ENCODE results near the gene GRIN3B.
A peak's percentile ranks its signal among the peaks of the same experiment; 100 is the strongest.
"Not testable (repeated sequence)": the region's sequence is repeated elsewhere in the genome, so short reads cannot be mapped to it uniquely, and the experiment has no call there.

The GRIN3B gene

DNA sequence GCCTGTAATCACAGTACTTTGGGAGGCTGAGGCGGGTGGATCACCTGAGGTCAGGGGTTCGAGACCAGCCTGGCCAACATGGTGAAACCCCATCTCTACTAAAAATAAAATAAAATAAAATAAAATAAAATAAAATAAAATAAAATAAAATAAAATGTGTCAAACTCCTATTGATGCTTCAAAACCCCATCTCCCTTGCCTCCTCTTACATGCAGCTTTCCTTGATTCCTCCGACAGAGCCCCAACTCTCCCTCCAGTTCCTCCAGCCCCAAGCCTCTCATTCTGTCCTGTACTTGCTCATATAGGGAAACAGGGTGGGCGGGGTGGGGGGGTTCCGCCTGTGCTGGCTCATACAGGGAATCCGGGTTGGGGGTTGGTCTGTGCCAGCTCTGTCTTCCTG, 24.9 kb downstream of the GRIN3B start:
- DNase-seq: not testable (repeated sequence)

DNA sequence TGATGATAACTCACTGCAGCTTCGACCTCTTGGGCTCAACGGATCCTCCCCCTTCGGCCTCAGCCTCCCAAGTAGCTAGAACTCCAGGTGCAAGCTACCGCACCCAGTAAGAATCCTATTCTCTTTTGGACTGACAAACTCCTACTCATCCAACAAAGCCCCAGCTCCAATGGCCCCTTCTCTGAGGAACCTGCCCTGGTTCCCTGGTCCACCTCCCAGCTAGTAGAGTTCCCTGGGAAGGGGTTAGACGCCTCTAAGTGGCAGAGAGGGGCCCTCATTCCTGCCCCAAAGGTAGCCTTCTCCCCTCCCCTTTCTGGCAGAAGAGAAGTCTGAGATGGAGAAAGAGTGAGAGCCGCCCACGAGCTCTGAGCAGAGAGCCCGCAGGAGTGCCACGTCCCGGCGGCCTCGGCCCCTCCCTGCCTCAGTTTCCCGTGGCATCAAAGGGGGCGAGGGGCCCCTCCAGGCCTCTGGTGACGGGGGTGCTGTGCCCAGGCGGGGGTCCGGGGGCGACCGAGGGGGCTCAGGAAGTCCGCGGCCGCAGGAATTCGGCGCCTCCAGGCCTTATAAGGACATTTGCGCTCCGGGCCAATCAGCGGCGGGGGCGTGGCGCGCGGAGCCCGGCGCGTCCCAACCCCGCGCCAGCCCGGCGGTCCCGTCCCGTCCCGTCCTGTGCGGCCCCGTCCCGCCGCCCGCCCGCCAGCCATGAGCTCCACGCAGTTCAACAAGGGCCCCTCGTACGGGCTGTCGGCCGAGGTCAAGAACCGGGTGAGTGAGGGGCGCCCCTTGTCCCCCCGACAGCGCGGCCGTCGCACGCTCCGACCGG, 26.0 kb downstream of the GRIN3B start, which contains the start of gene CNN2:
Gene CNN2 (plus strand): TSS at position 649 of the 823 bp plus-strand sequence. CDS start 54 bp downstream, at position 703.
- no peak for DNase-seq

DNA sequence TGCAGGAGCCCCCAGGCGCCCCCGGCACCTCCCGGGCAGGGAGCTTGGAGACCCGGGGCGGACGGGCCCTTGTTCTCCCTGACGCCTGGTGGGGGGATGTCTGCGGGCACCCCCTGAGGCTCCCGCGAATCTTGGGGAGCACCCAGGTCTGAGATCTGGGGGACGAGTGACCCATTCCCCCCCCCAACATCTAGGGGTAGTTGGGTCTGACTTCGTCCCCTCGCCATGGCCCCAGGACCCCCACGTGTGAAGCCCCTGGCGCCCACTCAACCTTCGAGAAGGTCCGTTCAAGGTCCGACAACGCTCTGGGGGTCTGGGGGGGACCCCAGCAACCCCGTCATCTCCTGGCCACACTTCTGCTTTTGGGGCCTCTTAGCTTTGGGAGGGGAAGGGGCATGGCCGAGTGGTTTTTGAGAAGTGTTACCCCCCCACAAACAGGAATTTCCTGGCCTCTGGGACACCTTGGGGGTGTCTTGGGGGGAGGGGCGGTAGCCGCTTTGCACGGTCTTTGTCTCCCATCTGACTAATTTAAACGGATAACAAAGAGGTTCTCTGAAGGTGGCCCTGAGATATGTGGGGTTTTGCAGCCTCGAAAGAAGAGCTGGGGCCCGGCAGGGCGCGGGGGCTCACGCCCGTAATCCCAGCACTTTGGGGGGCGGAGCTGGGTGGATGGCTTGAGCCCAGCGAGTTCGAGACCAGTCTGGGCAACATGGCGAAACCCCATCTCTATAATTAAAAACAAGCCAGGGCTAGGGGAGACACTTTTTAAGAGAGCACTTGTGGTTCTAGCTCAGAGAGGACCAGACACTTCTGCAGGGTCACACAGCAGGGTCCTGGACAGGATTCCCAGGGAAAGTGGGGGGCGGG, 26.8 kb downstream of the GRIN3B start:
- DNase-seq: no peak

DNA sequence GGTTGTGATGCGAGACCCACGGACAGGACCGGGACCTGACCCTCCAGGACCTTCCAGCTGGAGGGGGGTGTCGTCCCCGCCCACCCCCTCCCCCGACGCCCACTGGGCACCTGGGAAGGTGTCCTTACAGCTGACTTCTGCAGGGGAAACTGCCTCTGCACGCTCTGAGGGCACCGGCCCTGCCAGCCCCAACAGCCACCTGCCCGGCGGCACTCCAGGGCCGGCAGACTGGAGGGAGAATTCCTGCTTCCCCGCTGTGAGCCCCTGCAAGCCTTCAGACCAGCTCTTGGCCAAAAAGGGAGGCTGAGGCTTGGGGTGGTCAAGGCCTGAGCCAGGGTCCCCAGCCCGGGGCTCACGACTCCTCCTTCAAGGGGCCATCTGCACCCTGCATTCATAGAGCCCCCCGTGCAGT, 27.4 kb downstream of the GRIN3B start:
- no peak for DNase-seq

GRCh38 chr19:1028062-1028926, 28.1 kb downstream of the GRIN3B start:
- DNase-seq: no peak

DNA sequence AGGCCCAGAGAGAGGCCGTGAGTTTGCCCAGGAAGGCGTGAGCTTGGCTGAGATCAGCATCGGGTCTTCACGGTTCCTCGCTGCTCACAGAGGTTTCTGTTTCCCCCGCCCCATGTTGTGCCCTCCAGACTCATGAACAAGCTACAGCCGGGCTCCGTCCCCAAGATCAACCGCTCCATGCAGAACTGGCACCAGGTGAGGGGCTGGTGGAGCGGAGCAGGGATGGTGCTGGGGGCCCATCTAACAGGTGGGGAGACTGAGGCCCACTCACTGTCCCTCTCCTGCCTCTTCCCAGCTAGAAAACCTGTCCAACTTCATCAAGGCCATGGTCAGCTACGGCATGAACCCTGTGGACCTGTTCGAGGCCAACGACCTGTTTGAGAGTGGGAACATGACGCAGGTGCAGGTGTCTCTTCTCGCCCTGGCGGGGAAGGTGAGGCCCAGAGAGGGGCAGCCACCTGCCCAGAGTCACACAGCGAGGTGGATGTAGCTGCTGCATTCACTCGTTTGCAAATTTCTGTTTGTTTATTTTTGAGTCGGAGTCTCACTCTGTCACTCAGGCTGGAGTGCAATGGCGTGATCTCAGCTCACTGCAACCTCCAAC, 32.1 kb downstream of the GRIN3B start:
- no peak for DNase-seq

DNA sequence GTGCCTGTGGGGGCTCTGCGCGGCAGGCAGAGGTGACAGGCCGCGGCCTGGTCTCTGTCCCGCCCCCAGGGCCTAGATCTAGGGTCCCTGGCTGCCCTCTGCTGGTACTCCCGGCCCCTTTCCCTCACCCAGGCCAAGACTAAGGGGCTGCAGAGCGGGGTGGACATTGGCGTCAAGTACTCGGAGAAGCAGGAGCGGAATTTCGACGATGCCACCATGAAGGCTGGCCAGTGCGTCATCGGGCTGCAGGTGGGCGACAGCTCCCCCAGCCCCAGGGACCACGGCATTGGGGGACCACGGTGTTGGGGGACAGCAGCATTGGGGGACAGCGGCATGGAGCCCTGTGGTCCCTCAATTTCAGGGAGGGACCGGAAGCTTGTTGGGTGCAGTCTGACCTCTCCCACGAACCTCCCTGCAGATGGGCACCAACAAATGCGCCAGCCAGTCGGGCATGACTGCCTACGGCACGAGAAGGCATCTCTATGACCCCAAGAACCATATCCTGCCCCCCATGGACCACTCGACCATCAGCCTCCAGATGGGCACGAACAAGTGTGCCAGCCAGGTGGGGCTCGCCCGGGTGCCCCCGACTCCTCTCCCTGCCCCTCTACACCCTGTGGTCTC, 35.9 kb downstream of the GRIN3B start:
- no peak for DNase-seq

- no peak for DNase-seq
Observed at GRCh38 chr19:1037621-1038064, 37.4 kb downstream of the GRIN3B start.

GRCh38 chr19:1038978-1039645, 38.9 kb downstream of the GRIN3B start:
- no peak for DNase-seq

- DNase-seq: peak; percentile 95
Observed at GRCh38 chr19:1039646-1040475, 39.6 kb downstream of the GRIN3B start, which contains the start of gene ABCA7. ABCA7 (plus strand) TSS chr19:1040107; CDS start chr19:1041362, 1,255 bp downstream.

- DNase-seq: peak; percentile 91
Observed at GRCh38 chr19:1040476-1041271, 40.5 kb downstream of the GRIN3B start.

- DNase-seq: no peak
Observed at GRCh38 chr19:1041272-1041834, 41.1 kb downstream of the GRIN3B start.

DNA sequence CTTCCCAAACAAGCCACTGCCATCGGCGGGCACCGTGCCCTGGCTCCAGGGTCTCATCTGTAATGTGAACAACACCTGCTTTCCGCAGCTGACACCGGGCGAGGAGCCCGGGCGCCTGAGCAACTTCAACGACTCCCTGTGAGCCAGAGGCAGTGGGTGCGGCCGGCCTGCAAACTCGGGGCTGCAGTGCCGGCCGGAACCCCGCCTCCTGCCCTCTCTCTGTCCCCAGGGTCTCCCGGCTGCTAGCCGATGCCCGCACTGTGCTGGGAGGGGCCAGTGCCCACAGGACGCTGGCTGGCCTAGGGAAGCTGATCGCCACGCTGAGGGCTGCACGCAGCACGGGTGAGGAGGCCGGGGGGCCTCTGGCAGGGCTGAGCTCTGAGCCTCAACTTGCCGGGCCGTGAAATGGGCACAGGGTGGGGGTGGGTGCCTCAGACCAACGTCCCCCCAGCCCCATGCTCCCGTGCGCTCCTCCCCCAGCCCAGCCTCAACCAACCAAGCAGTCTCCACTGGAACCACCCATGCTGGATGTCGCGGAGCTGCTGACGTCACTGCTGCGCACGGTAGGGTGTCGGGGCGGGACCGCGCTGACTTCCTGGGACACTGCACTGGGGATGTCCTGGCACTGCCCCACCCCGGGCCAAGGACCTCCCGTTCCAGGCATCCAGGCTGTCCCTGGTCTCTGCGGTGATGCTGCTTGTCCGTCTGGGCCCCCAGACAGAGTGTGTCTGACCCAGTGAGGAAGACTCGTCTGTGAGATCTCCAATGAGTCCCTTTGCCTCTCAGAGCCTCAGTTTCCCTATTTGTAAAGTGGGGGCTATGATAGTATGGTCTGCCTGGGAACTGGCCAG, 41.8 kb downstream of the GRIN3B start:
- no peak for DNase-seq

GRCh38 chr19:1042689-1043511, 42.7 kb downstream of the GRIN3B start:
- peak; percentile 62 for DNase-seq

GRCh38 chr19:1045247-1045603, 45.0 kb downstream of the GRIN3B start:
- DNase-seq: no peak

GRCh38 chr19:1046117-1046626, 46.0 kb downstream of the GRIN3B start:
- no peak for DNase-seq
